ENCODE results near the gene PNP.

DNA sequence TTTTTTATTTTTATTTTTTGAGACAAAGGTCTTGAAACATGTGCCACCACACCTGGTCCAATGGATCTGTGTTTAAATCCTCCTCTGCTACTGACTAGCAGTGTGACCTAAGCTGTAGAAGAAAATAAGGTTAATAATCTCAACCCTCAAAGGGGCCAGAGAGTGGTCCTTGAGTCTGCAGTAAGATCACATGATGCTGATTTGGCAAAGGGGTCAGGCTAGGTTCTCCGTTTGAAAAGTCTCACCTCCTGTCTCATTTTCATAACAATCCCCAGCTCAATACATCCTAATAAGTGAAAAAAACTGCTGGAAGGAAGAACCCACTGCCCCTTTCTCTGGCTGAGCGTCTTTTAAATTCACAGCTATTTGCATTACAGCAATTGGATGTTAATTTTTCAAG, 47.9 kb upstream of the PNP start:
- TF ChIP-seq EP300 (IDR thresholded peaks at IDR 0.05; ENCODE audit: borderline replicate concordance), result no peak
- no peak for TF ChIP-seq TAF1 (IDR thresholded peaks at IDR 0.05; ENCODE audit: low read depth)
- TF ChIP-seq CREB1 (IDR thresholded peaks at IDR 0.05; ENCODE audit: low read depth), result no peak
- no peak for TF ChIP-seq RAD21 (IDR thresholded peaks at IDR 0.05; ENCODE audit: low read depth)
- no peak for TF ChIP-seq TEAD4 (IDR thresholded peaks at IDR 0.05)
